Measurements from ENCODE around the gene MRNIP.
A peak's percentile ranks its signal among the peaks of the same experiment; 100 is the strongest.

Gene MRNIP

DNA sequence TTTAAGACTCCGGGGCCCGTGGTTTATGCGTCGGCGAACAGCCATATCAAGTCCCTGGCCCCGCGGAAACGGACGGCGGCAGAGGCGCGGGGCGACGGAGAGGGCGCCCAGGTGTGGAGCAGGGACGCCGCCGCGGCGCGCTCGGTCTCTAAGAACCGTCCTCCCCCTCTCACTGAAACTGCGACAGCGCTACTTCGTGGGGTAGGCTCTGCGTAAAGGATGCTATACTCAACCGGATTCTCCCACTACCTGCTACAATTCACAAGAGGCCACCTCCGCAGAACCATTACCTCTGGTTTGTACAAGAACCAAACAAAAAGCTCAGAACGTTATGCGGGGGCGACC is 404 bp downstream of the MRNIP start:
- peak overlapping the region; percentile 97 for H3K4me3 ChIP-seq (replicated peaks; ENCODE audit: insufficient read depth, low read length)
- H3K27me3 ChIP-seq (ENCODE audit: insufficient read depth, poor library complexity, severe bottlenecking), result no peaks in the 10 kb centered on the region
- TF ChIP-seq, protein P1, sequence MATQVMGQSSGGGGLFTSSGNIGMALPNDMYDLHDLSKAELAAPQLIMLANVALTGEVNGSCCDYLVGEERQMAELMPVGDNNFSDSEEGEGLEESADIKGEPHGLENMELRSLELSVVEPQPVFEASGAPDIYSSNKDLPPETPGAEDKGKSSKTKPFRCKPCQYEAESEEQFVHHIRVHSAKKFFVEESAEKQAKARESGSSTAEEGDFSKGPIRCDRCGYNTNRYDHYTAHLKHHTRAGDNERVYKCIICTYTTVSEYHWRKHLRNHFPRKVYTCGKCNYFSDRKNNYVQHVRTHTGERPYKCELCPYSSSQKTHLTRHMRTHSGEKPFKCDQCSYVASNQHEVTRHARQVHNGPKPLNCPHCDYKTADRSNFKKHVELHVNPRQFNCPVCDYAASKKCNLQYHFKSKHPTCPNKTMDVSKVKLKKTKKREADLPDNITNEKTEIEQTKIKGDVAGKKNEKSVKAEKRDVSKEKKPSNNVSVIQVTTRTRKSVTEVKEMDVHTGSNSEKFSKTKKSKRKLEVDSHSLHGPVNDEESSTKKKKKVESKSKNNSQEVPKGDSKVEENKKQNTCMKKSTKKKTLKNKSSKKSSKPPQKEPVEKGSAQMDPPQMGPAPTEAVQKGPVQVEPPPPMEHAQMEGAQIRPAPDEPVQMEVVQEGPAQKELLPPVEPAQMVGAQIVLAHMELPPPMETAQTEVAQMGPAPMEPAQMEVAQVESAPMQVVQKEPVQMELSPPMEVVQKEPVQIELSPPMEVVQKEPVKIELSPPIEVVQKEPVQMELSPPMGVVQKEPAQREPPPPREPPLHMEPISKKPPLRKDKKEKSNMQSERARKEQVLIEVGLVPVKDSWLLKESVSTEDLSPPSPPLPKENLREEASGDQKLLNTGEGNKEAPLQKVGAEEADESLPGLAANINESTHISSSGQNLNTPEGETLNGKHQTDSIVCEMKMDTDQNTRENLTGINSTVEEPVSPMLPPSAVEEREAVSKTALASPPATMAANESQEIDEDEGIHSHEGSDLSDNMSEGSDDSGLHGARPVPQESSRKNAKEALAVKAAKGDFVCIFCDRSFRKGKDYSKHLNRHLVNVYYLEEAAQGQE (IDR thresholded peaks at IDR 0.05; ENCODE audit: insufficient replicate concordance, low read depth), result no peak
- TF ChIP-seq POLR2AphosphoS5 (IDR thresholded peaks at IDR 0.05; ENCODE audit: low read depth), result no peak
- no peak for TF ChIP-seq GABPA (IDR thresholded peaks at IDR 0.05; ENCODE audit: low read depth)
- TF ChIP-seq SPI1 (IDR thresholded peaks at IDR 0.05; ENCODE audit: borderline replicate concordance, low read depth), result no peak
- TF ChIP-seq, protein P2, sequence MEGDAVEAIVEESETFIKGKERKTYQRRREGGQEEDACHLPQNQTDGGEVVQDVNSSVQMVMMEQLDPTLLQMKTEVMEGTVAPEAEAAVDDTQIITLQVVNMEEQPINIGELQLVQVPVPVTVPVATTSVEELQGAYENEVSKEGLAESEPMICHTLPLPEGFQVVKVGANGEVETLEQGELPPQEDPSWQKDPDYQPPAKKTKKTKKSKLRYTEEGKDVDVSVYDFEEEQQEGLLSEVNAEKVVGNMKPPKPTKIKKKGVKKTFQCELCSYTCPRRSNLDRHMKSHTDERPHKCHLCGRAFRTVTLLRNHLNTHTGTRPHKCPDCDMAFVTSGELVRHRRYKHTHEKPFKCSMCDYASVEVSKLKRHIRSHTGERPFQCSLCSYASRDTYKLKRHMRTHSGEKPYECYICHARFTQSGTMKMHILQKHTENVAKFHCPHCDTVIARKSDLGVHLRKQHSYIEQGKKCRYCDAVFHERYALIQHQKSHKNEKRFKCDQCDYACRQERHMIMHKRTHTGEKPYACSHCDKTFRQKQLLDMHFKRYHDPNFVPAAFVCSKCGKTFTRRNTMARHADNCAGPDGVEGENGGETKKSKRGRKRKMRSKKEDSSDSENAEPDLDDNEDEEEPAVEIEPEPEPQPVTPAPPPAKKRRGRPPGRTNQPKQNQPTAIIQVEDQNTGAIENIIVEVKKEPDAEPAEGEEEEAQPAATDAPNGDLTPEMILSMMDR (IDR thresholded peaks at IDR 0.05; ENCODE audit: insufficient read depth, low read length), result no peak
- DNase-seq (ENCODE audit: low read depth in 1 of 2, low spot score in 1 of 2), result peak in 1 of 2 experiments; percentile 21
- peak overlapping the region; percentile 75 for H3K27ac ChIP-seq (replicated peaks)

DNA sequence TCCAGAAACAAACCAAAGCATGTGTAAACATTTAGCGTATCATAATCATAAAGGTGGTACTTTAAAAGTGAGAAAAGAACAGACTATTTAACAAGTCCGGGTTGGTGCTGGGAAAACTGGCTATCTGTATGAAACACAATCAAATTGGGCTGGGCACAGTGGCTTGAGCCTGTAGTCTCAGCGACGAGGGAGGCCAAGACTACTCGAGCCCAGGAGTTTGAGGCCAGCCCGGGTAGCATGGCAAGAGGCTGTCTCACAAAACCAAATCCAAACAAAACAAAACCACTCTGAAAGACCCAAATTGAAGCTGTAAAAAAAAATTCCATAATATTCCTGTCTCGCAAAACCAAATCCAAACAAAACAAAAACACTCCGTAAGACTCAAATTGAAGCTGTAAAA is 4.3 kb downstream of the MRNIP start:
- DNase-seq (ENCODE audit: low read depth in 1 of 2, low spot score in 1 of 2), result no peak
- Histone ChIP-seq H3K27ac (replicated peaks) (no peak overlapping the region), H3K27me3 (ENCODE audit: insufficient read depth, poor library complexity, severe bottlenecking) (no peaks in the 10 kb centered on the region), H3K4me3 (replicated peaks; ENCODE audit: insufficient read depth, low read length) (no peak overlapping the region)
- no peak for TF ChIP-seq SPI1 (IDR thresholded peaks at IDR 0.05; ENCODE audit: borderline replicate concordance, low read depth)
- TF ChIP-seq, protein P2 (IDR thresholded peaks at IDR 0.05; ENCODE audit: insufficient read depth, low read length), result no peak
- no peak for TF ChIP-seq GABPA (IDR thresholded peaks at IDR 0.05; ENCODE audit: low read depth)
- TF ChIP-seq, protein P1 (IDR thresholded peaks at IDR 0.05; ENCODE audit: insufficient replicate concordance, low read depth), result no peak
- TF ChIP-seq POLR2AphosphoS5 (IDR thresholded peaks at IDR 0.05; ENCODE audit: low read depth), result no peak

DNA sequence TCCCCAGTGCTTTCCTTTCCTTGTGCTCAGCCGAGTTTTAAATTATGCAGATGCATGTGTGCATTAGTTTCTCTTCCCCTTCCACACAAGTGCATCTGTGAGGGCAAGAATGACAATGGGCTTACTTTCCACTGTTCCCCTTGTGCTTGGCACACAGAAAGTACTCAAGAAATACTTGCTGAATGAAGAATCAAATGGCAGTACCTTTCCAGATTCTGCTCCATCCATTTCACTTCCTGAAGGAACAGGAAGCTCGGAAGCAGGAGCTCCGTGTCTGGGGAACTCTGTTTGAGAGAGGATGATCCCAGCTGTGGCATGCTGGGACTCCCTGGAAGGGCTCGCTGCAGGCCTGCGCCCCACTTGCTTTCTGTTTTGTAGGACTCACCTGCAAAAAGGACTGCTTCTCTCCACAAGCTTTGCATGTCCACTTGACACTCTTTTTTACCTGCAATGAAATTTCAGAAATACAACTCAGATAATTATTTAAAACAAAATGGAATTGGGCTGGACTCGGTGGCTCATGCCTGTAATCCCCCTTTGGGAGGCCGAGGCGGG is 5.5 kb downstream of the MRNIP start:
- H3K27ac ChIP-seq (replicated peaks), result no peak overlapping the region
- H3K27me3 ChIP-seq (ENCODE audit: insufficient read depth, poor library complexity, severe bottlenecking), result no peaks in the 10 kb centered on the region
- no peak overlapping the region for H3K4me3 ChIP-seq (replicated peaks; ENCODE audit: insufficient read depth, low read length)
- no peak for DNase-seq (ENCODE audit: low read depth in 1 of 2, low spot score in 1 of 2)
- no peak for TF ChIP-seq SPI1 (IDR thresholded peaks at IDR 0.05; ENCODE audit: borderline replicate concordance, low read depth)

DNA sequence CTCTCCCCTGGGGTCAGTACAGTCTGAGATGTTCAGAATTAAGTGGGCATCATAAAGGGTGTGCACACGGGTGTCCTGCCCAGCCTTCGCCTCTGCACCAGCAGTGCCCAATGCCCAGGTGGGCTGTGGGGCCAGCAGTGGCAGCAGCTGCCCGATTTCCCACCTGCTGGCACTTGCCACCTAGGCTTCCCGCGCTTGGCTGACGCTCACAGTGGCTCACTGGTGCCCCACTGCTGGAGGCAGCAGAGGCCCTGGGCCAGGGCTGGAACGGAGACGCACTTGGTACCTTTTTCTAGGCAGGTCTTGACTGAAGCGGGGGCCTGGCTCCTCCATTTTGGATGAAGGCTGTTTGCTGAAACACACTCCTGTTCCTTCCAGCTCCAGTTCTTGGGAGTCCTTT is 17.0 kb downstream of the MRNIP start:
- DNase-seq (ENCODE audit: low read depth in 1 of 2, low spot score in 1 of 2), result no peak
- no peaks in the 10 kb centered on the region for H3K27me3 ChIP-seq (ENCODE audit: insufficient read depth, poor library complexity, severe bottlenecking)
- TF ChIP-seq, protein P1 (IDR thresholded peaks at IDR 0.05; ENCODE audit: insufficient replicate concordance, low read depth), result no peak
- TF ChIP-seq POLR2AphosphoS5 (IDR thresholded peaks at IDR 0.05; ENCODE audit: low read depth) (no peak), SPI1 (IDR thresholded peaks at IDR 0.05; ENCODE audit: borderline replicate concordance, low read depth) (no peak), GABPA (IDR thresholded peaks at IDR 0.05; ENCODE audit: low read depth) (no peak)
- TF ChIP-seq, protein P2 (IDR thresholded peaks at IDR 0.05; ENCODE audit: insufficient read depth, low read length), result no peak
- H3K4me3 ChIP-seq (replicated peaks; ENCODE audit: insufficient read depth, low read length), result no peak overlapping the region
- H3K27ac ChIP-seq (replicated peaks), result no peak overlapping the region

Data from HL-60 (cell line).